Renal cortical epithelial cell (primary cell): ENCODE data around the gene PAX9. TPM values are rescaled to one million over a fixed set of nuclear protein-coding genes. Genes with fewer than 3 reads are reported as not detected.

Experiments
- DNase-seq: peaks from one replicate; pipeline ENCODE4 v3.0.0-alpha.2; 2011; ENCODE audit warnings: low read depth
- total RNA-seq: library from RNA; depleted of rRNA; stranded (reverse); fragments of >200 nt; gene quantifications from 2 replicates; pipeline ENCODE4 v1.2.3, GENCODE V29; 2014

Gene PAX9
- under 0.01 TPM in 1 of 2 replicates, not detected in the other for total RNA-seq

DNA sequence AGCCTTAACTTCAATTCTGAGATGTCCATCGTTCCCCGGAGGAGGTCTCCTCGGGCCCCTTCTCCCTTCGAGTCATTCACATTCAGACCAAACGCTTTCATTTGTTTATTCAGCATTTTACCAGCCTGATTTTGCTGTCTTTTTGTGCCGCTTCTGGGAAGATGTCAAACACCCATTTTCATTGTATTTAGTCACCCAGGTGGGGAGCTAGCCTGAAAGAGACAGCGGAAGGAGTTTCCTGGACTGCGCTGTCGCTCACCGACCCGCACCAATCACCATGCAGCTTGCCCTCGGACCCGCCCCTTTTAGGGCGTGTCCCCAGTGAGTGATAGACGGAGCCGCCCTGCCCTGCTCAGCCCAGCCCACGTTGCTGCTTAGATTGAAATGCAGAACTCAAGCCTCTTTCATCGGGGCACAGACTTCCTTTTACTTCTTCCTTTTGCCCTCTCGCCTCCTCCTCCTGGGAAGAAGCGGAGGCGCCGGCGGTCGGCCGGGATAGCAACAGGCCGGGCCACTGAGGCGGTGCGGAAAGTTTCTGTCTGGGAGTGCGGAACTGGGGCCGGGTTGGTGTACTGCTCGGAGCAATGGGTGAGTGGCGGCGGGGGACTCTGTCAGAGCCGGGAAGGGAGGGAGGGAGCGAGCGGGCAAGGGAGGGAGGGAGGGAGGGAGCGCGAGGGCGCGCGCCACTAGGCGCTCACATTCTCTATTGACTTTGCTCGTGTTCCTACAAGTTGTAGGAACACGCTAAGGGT is at the start of gene PAX9:
PAX9 (plus strand) TSS at position 355 of the 752 bp plus-strand sequence; CDS start at position 585, 230 bp downstream.
- peak; percentile 41 for DNase-seq

DNA sequence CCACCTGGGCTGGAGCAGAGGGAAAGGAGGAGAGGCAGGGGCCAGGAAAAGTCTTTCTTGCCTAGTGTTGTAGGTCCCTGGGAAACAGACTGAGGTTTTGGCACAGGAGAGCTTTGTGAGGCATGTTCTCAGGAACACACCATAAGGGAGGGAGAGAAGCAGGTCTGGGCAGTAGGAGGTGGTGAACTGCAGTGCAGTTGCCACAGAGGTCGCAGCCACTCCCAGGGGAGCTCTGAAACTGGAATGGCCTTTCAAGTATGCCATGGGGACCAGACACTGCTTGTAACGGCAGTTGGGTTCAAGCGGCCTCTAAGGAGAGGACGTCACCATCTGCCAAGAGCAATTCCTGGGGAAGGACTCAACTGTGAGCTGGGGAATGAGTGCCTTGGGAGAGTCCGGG is 43.8 kb upstream of the PAX9 start:
- no peak for DNase-seq

DNA sequence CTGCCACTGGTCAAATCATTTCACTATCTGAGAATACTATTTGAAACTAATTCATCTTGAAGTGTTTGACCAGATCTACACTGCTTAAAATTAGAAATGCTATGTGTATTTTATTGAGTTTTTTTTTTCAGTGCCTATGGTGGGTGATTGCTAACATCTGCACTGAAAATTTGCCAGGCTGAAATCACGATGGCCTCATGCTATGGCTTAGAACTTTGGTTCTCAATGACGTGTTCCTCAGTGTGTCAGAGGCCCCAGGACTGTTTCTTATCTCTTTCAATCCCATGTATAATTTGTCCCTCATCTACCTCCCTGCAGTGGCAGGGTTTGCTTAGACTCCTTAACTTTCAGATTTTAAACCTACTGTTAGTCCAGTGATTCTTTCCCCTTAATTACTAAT is 43.0 kb upstream of the PAX9 start:
- DNase-seq = no peak

DNA sequence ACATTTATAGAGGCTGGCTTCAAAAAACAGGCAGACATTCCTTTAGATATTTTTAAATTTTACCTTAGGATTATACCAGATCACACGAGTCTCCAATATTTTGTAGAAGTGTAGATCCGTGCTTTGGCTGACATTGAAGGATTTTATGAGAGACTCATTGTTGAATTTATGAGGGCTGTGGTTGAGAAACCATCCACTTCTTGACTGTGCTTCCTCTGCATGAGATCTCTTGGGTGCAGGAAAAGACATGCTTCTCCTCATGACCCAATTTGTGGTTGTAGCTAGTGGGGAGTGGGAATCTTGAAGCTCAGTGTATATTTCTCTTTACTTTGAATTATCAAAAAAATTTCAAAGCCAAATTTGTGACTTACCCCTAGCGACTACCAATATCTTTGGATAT is 42.5 kb upstream of the PAX9 start:
- DNase-seq = no peak

DNA sequence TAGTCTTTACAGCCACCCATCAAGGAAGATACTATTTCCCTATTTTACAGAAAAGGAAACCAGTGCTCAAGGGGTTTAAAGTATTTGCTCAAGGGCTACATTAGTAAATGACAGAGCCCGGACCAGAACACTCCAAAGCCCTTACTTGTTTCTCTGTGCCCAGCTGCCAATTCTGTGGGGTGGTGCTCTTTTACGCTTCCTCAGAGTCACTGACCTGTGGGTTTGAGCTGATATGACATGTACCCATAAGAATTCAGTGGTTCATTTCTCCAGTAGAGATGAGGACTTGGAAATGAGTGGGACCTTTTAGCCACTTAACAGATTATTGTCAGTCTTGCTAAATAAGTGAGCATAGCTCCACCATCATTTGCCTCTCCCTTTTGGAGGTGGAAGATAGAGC is 41.8 kb upstream of the PAX9 start:
- no peak for DNase-seq

DNA sequence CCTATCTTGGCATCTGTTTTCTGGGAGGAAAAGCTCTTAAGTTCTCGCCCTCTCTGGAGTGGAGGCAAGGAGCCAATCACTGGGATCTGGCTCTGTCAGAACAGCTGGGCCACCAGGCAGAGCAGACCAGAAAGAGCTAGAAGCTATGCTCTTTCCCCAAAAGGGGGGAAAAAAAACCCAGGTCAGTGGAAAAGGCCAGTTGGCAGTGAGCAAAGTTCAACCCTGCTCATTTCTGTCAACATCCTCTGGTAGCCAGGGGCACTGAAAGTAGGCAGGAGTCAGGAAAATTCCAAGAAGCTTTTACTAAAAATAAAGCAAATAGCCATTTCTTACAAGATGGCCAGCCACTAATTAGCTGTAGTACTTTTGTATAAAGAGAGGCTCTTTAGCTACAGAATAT is 36.6 kb upstream of the PAX9 start:
- DNase-seq = no peak

DNA sequence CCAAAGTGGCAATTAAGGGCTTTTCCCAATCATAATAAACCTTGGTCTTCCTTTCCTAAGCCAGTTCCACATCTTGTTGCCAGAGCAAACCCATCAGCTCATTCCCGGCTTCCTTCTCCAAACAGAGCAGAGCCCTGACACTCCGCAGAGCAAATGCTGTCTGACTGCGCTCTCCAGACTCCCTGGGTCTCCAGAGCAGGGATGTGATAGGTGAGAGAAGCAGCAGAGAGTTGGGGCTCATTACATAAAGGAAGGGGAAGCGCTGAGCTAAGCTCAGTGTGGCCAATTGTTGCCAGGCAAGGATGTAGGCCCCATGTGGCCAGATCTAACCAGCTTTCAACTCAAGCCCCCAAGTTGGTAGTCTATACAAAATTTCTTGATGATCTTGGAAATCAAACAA is 36.2 kb upstream of the PAX9 start:
- DNase-seq = no peak

DNA sequence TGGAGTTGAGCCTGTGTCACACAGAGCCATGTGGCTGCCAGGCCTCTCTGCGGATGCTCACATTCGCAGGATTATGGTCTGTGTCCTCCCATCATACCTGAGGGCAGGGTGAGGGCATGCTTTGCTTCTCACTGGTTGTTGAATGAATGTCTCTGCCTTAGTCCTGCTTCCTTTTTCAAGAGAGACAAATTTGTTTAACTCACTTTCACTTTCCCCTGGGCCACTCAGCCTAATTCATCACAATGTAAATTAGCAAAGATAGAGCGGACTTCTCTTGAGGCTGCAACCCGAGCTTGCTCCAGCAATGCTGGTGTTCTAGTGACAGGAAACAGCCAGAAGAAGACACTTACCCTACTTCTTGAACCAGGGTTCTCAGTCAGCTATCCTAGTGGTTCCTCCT is 35.5 kb upstream of the PAX9 start:
- DNase-seq = no peak

DNA sequence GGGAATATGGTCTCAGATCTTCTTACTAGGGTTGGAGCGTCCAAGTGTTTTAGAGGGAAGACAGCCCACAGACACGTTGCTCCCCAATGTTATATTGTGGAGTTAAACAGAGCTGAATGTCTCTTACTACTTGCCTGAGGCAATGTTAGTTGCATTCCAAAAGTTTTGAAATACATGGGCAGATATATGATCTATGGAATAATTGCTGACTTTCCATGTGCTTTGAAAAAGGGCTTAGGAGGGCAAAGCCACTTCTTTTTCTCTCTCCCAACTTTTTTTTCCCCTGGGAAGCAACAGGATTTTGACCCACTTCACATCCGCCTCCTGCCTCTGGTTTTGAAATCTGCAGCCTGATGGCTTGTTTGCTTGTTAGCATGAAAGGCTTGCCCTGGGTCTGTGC is 33.7 kb upstream of the PAX9 start:
- no peak for DNase-seq

DNA sequence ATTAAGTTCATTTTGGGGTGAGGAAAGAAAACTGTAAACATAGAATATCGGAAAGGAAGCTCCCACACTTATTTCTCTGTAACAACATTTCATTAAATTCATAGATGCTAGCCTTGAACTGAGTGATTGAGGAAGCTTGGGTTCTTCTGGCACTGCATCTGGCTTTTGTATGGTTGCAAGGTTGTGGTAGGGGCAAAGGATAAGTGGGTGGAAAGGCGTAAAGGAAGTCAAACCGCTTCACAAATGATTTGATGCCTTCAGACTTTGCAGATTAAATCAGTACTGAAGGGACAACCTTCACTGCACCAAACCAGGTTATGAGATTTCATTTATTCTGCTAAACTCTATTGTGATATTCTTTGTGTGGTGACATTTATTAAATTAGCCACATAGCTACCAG is 28.1 kb upstream of the PAX9 start:
- DNase-seq = no peak

DNA sequence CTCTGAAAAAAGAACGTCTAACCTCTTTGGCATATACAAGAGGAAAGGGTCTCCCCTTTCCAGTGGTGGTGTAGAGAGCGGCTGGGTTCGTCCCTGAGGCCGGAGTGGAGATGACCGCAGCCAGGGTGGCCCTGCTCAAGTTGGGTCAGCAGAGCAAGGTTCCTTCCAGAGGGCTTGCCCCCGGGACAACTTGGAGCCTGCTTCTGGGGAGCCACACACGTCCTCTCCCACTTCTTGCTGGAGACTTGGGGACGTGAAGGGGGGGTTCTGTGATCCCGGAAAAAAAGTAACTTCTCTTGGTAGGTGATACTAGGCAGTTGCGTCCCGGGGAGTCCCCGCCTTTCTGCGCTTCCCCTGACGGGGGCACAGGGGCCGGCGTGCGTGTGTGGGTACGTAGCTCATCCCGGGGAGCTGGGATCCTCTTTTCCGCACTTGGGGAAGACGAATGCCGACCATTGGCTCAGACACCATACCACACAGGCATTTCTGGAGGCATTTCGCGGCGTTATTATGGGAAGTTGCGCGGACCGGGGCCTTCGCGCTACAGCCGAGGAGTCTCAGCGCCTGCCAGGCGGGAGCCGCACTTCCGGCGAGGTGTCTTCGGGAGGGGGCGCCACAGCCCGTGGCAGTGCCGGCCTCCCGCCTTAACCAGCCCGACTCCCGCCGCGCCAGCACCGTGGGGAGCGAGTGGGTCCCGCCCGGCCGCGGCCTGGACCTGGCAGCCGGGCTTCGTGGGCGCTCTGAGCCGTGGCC is 14.8 kb upstream of the PAX9 start:
- no peak for DNase-seq

DNA sequence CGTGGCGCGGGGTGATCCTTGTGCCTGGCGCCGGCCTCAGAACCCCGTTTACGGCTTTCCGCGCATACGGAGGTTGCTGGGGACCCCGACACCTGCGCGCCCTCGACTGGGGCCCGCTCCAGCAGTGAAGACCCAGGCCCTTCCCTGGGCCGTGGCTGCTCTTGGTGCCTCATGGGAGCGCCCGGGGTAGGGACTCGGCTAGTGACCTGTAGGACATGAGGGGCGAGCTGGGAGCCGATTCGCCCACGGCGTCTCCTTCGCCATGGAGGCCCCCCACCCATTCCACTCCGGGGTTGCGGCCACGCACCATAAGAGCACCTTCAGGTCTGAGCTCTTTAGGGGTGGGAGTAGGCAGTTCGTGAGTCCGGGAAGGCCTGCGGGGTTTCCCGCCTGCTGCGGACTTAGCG is 14.2 kb upstream of the PAX9 start:
- DNase-seq = no peak

DNA sequence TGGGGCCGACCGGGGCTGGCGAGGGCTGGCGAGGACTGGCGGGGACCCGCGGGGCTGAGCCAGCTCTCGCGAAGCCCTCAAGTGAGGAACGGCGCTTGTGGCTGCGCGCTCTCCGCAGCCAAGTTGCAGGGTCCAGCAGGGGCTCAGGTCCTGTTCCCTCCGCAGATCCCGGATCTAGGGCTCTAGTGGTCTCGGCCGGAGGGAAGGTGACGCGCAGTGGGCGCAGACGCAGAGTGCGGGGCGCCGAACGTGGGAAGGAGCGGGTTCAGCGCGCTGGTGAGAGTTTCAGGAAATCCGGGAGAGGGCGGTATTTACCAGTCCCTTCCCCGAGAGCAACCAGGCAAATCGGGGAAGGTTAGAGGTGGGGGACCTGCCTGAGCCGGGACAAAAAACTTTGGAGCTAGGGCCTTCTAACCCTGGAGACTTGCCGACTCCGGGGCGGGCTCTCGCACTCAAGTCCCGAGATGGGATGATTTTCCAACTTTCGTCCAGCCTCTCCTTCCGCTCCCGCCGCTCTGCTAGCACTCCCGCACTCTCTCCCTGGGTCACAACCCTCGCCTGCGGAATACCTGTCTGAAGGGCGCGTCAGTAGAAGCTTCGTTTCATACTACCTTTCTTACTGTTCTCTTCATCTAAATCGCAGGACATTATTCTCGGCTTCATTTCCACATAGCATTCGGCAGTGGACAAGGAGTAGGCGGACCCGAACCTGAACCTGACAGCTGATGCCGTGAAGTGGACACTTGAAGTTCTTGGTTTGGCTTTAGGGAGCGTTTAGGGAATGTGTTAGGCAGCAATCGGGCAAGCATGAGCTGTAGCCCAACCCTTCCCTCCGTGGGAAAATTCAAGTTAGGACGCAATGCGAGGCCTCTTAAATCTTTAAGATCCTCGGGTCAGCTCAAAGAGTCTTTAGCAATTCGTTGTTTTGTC is 13.6 kb upstream of the PAX9 start:
- DNase-seq = peak; percentile 10

DNA sequence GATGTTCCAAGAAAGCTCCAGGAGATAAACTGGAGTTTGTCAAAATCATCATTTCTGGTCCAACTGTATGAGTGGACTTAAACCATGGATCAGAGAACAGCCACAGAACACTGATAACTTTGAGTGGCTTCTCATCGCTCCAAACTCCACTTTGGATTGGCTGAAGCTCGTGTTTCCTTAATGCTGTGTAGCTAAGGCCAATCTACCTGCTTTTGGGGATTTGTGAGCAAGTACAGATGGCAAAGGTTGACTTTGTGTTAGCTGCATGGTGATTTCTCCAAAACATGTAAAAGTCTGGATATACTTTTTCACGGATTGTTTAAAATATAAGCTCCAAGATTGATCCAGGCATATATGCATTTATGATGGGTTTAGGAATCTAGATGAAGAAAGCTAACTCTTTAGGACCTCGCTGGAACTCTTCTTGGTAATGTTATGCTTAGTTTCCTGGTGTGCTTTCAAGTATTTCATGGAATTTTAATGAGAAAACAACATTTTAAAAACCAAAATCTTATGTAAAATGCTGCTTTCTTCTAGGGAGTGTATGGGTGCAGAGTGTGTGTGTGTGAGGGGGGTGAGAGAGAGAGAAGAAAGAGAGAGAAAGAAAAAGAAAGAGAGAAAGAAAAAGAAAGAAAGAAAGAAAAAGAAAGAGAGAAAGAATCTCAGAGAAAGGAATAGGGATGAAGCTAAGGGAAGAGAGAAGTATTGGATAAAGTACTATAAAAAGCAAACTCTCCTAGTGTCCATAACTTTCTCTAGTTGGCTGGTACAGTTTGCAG is 11.6 kb upstream of the PAX9 start:
- no peak for DNase-seq

DNA sequence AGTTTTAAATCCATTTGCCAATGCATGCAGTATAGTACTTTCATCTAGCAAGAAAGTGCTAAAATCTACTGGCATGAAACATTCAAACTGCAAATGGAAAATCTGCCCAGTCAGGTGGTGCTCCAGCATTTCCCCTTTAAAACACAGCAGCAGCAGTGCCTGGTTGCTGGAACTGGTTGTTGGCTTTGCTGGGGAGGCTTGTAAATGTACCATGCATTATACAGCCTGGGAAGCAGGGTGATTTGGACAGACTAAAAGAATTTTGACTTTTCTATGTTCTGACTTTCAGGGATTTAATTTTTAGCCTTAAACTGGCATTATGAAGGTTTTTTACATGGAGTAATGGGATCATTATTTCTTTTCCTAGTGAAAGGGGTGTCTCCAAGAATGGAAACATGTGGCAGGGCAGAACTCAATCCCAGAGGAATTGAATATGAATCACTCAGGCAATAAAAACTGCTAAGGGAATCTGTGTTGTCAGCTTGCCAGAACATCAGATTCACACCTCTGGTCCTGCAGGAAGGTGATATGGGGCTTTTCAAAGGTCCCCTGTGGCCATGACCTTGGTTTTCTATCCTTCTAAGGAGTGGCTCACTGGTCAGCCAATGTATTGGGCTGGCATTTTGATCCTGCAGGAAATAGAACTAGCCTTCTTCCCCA is 9.0 kb upstream of the PAX9 start:
- DNase-seq = no peak

DNA sequence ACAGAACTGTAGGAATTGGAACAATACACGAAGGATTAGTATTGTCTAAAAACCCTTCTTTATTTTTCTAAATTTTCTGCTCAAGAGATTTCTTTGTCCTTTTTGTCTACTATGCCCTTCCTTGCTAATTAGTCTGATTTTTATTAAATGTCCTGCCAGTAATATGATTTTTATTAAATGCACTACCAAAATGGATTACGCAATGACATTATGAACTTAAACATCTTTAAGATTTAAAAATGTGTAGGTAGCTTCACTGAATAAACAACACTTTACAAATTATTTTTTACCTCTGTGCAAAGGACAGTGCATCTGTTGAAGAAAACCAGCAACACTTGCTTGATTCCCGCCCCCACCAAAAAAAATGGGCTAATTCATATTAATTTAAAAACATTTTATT is 8.2 kb upstream of the PAX9 start:
- no peak for DNase-seq

DNA sequence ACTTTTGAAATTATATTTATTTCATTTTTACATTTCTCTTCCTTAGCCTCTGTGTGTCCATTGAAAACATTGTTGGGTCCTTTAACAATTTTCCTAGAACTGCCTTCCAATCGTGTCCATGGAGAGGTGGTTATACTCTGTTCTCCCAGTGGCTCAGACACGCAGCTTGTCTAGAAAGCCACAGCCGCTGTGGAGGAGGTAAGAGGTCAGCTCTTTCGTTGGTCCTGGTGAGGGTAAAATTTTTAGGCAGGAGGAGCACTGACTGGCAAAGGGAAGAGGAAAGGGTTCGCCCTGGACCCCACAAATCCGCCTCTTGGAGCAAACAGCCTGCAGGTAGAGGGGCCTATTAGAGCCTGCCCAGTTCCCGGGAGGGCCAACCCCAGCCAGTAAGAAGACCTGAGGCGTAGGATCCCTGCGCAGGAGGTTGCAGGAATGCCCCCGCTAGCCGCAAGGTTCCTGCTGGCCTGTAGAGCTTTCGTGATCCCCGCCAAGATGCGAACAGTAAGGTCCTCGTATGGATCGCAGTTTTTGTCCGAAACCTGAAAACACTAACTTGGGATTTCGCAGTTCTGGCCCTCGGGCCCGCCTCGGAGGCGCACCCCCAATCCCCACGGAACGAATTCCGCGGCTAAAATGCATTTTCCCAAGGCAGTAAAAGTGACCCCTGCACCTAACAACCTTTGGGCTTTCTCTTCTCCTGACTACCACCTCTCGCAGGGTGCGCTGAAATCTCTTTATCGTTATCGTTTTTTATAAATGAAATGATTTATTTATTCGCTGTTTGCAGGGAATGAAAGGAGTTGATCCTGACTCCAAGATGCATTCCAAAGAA is 7.5 kb upstream of the PAX9 start:
- DNase-seq = no peak

DNA sequence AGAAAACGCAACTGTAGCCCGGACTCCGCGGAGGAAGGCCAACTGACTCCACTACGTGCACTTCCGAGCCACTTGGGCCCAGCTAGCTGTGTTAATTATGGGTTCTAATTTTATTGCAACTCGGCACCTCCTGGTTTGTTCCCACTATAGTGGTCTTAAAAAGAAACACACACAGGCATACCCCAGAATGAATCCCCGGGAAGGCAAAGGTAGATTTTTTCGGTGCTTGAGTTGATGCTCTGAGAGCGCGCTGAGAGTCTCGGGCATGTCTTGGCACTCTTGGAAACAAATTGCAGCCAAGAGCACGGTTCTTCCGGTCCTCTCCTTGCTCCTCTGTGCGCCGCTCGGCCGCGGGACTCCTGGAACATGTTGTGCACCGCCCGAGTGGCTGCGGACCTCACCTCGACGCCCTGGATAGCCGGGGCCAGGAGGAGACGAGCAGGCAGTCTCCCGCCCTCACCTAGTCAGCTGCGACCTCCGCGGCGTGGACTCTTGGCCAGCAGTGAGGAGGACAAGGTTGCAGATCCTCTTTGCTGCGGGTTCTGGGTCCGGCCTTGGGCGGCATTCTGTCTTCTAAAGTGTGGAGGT is 6.8 kb upstream of the PAX9 start:
- no peak for DNase-seq

DNA sequence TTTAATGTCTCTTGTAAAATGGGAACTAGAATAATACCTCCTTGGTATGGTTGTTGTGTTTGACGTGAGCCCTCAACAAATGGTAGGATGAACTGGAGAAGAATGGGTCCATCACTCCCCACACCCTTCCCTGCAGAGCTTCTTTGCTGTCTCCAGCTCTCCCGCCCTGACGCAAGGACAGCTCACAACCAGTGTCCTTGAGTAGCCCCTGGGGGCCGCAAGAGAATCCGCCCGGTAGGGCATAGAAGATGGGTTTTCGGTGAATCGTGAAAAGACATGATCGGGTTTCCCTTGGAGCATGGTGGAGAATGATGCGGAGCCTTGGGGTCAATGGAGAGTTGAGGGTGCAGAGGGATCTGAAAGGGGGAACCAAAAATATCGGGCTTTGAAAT is 6.1 kb upstream of the PAX9 start:
- DNase-seq = no peak
